Fibroblast of peridontal ligament (primary cell): ENCODE measurements around the gene BANP.
"Not testable (repeated sequence)": the region's sequence is repeated elsewhere in the genome, so short reads cannot be mapped to it uniquely, and the experiment has no call there.

Experiments used
- DNase-seq: peaks from one replicate; pipeline ENCODE4 v3.0.0-alpha.2; 2010; ENCODE audit errors: extremely low read depth

Gene BANP, protein sequence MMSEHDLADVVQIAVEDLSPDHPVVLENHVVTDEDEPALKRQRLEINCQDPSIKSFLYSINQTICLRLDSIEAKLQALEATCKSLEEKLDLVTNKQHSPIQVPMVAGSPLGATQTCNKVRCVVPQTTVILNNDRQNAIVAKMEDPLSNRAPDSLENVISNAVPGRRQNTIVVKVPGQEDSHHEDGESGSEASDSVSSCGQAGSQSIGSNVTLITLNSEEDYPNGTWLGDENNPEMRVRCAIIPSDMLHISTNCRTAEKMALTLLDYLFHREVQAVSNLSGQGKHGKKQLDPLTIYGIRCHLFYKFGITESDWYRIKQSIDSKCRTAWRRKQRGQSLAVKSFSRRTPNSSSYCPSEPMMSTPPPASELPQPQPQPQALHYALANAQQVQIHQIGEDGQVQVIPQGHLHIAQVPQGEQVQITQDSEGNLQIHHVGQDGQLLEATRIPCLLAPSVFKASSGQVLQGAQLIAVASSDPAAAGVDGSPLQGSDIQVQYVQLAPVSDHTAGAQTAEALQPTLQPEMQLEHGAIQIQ

DNA sequence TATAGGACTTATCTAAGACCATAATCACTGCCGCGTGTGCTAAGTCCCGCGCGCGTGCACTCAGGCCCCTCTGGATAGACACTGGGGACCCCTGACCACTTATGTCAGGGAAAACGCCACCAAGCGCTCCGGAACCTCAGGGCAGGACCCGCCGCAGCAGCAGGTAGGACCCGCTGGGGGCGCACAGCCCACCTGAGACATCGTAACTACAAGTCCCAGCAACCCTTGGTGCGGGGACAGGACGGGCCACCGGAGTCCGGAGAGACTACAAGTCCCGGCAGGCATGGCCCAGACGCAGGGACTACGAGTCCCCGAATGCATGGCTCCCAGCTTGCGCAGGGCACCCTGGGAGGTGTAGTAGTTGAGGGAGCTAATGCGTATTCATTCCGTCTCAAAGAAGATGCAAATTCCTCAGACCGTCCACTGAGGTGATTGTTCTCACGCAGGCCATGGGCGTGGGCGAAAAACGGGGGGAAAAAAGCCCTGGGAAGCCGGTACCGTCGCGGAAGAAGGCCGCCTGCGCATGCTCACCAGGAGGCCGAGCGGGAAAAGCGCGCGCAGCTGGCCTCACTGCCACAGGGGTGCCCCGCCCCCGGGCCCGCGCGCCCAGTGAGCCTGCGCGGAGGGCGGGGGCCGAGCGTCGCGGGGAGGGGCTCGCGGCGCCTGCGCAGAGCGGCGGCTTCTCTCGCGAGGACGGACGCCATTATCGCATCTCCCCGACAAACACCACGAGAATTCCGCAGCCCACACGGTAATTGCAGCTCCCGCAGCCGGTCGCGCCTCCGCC, at the start of gene BANP:
Gene BANP, plus strand, starts transcription at position 670 of the 787 bp plus-strand sequence. CDS start 23,682 bp downstream, outside the sequence.
- DNase-seq, result peak; percentile 97

DNA sequence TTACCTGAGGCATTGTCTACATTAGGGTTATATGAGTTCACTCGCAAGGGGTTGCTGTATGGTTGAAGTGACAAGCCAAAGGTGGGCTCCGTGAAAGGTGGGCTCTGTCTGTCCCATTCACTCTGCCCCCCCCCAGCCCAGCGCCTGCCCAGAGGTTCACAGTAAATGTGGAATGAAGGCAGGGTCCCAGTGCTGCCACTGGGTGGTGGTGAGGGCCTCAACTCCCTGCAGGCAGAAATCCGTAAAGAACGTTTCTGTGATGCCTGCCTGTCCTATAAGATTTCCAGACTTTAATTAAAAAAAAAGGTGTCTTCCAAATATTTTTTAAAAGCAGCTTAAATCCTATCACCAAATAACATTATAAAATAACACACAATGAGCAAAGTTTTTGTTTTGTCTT, 46.3 kb upstream of the BANP start:
- DNase-seq, result not testable (repeated sequence)

DNA sequence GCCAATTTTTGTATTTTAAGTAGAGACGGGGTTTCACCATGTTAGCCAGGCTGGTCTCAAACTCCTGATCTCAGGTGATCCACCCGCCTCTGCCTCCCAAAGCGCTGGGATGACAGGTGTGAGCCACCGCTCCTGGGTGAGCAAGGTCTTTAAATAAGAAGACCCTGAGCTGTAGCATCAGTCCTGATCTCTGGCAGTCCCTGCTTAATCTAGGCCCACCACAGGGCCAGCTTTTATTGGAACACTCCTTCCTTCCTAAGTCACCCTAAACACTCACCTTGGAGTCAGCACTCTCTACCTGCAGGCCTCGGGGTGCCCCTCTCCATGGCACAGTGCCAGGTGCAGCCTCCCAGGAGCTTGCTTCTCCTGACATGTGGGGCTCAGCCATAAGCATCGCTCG, 45.7 kb upstream of the BANP start:
- not testable (repeated sequence) for DNase-seq

DNA sequence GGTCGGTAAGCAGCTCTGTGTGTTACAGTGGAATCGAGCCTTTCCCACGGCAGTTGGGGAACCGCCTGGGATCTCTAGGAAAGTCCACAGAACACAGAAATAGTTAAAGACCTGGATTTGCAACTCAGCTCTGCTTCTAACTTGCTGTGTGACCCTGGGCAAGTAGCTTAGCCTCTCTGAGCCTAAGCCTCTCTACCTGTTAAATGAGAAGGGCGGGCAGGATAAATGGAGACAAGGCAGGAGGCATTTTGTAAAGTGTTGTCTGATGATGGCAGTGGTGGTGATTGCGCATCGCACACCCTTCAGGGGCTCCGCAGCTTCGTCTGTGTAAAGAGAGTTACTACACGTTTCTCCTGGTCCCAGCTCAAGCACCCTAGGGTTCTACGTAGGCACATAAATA, 43.1 kb upstream of the BANP start:
- not testable (repeated sequence) for DNase-seq

DNA sequence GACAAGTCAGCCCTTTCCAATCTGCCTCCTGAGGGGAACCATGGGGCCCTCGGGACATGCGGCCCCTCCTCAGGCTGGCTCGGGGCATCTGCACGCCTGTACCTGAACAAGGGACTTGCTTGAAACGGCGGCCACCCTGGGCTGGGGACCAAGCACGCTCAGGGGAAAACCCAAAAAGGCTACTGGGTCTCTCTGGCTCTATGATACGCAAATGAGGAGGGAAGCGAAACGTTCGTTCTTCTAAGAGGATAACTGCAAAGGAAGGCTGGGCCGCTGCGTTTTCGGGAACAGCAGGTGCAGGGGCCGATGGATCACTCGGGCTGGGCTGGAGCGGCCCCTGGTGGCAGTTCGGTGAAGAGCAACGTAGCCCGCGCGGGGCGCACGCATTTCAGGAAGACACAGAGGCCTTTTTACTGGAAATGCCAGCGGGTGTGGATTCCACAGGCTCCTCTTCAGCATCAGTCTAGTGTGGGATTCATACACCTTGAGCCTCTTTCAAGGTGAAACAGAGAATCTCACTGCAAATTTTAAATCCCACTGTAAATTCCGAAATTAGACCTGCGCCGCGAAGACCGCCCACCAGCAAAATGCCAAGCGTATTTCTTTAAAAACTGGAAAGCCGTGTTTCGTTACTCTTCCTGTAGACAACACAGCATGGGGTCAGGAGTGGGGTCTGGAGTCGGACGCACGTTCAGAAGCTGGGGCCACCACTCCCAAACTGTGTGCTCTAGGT, 41.9 kb upstream of the BANP start:
- DNase-seq, result peak; percentile 60

DNA sequence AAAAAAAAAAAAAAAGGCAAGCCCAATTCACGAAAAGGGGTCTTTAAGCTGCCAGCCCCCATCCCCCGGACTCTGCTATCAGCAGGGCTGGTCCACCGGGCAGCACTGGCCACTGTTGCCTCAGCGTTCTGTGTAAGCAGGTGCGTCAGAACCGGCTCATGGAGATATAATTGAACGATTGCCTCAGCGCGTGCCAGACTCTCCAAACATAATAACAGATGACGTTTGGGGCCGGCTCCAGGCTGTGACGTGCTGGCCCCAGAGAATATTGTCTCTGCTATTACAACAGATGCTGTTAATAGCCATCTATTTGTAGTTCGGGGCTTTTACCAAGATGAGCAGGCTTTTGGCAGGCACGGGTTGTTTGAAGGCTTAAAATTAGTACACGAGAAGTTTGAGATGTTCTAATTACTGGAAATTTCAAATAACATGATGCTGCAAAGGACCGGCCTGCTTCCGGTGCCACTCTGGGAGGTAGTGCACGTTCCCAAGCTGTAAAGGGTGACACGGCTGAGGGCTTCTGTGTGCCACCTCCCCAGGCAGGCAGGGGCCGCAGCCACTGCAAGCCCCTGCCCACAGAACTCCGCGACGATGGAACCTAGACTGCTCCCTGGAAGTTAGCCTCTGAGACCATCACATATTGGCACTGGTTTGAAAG, 40.0 kb upstream of the BANP start:
- peak; percentile 90 for DNase-seq

DNA sequence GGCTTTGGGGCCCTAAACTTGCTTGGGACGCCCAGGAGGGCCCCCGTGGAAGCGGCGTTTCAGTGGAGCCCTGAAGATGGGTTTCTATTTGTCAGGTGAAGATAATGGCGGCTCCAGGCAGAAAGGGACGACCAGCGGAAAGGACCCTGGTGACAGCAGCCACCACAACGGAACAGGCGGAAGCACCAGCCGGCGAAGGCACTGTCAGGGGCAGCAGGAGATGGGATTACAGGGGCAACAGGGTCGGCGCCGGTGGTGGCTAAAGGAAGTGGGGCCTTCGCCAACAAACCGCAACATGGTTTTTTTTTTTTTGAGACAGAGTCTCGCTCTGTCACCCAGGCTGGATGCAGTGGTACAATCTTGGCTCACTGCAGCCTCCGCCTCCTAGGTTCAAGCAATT, 38.5 kb upstream of the BANP start:
- DNase-seq, result not testable (repeated sequence)

DNA sequence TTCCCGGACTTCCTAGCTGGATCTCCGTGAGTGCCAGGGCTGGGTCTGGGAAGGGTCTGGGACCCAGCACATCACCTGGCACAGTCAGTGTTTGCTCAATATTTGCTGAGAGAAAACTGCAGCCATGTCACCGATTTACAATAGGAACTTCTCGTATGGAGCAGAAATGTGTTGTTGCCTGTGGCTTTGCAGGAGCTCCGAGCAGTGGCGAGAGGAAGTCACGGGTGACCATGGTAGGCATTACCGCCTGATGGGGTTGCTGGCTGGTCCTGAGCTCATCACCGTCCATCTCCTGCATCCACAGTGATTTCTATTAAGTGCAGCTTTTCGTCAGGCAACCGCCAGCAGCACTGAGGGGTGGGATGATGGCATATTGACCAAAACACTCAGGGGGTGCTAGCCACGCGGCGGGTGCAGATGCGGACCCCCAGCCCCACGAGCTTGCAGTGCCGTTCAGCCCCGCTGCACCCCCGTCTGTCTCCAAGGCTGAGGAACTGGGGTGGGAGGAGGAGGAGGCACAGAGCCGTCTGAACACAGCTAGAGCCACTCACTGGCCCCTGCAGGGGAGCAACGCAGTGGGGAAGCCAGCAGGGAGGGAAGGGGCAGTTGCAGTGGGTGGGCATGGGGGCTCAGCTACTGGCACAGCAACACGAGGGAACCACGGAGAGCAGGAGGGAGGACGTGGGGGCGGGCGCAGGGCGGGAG, 37.1 kb upstream of the BANP start:
- not testable (repeated sequence) for DNase-seq

DNA sequence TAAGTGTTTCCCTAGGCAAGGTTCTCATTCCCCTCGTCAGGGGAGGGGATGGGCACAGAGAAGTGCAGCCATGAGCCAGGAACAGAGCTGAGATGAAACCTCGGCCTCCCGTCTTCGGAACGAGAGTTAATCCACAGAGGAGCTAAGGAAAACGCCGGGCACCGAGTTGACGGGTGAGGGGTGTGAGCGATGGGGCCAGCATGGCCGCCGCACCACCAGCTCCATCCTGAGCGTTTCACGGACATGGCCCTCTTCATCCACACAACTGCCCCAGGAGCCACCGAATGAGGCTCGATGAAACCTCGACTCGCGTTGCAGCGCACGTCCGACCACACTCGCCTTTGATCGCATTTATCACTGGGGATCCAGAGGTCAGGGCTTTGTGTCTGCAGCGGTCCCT, 36.4 kb upstream of the BANP start:
- no peak for DNase-seq

DNA sequence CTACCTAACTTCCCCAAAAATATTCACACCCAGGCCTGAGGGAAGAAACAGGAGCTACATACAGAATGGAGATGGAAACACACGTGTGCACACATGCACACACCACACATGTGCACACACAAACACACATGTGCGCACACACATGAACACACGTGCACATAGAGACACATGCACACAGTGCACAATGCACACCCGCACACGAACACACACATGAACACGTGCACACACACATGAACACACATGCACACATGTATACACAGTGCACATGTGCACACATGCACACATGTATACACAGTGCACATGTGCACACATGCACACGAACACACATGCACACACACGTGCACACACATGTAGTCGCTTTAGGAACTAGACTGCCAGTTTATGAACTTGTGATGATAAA, 33.7 kb upstream of the BANP start:
- DNase-seq, result no peak

DNA sequence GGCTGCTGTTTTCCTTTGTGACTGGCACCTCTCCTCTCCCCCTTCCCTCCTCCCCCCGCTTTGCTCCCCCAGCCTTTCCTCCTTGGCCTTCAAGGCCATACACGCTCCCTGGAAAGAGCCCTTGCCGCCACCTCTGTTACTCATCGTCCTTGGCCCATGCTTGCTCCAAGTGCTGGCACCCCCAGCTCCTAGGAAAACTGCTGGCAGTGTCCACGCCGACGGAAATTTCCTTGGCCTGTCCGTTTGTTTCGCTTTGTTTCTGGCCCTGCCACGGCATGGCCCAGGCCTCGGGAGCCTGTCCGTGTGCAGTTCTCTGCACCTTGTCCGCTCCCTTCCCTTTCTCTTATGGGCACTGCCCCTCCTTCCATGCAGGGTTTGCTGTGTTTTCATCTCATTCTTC, 32.9 kb upstream of the BANP start:
- DNase-seq, result peak; percentile 42

DNA sequence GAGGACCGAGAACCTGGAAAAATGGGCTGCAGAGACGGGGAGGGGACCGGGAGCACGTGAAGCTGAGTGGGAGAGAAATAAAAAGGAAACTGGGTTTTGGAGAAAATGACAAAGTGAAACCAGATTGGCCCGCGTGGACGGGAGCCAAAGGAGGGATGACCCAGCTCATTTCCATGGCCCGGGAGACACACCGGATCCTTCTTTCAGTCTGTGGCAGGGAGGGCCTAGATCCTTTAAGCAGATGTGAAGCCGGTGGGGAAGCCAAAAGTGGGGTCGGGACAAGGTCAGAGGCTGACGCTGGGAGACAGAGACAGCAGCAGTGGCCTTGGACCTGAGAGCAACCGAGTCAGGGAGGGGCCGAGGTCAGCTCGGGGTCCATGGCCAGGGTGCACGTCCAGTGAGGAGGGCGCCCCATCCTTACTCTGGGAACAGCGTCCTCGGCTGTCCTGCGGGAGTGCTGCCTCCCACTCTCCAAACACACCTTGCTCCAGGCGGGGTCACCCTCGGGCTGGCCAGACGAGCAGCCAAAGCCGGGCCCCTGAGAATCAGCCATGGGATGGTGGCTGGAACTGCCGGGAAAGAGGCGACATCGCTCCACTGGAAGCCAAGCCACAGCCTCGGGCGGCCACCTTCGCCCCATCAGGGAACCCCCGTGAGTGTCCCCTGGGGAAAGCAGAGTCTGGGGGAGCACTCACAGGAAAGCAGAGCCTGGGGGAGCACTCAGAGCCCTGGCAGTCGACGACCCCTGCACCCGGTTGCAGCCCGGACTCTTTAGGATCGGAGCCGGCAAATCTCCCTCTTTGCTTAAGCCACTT, 32.2 kb upstream of the BANP start:
- peak; percentile 58 for DNase-seq

DNA sequence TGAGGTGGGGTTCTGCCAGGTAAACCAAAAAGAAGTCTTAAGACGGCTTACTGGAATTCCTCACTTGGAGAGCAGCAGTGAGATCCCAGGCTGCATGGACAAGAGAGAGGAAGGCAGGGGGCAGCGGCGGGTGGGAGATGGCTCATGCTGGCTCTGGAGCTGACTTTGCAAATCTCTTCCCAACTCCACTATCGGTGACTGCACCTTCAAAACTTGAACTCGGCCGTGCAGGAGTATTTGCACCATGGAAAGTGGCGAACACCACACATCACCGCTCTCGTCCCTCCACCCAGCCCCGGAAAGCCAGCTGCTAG, 31.6 kb upstream of the BANP start:
- DNase-seq, result no peak

DNA sequence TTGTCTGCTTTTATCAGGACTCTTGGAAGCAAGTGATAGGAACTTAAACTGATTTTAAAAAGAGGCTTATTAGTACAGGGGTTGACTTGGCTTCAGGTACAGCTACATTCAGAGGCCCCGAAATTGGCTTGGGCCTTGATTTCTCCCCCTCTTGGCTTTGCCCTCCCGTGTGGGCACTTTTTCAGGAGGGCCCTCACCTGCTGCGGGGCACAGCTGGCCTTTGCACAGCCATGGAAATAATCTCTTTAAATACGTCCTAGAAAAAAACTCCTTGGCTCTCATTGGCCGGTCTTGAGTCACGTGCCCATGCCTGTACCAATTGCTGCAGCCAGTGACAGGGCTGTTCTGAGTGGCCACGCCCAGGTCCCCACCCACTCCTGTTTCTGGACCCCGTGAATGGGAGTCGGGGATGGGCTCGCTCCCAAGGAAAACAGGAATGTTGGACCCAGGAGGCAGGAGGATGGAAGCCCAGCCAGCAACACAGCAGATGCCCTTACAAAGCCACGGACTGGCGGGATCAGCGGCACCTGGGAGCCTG, 29.9 kb upstream of the BANP start:
- DNase-seq, result no peak

DNA sequence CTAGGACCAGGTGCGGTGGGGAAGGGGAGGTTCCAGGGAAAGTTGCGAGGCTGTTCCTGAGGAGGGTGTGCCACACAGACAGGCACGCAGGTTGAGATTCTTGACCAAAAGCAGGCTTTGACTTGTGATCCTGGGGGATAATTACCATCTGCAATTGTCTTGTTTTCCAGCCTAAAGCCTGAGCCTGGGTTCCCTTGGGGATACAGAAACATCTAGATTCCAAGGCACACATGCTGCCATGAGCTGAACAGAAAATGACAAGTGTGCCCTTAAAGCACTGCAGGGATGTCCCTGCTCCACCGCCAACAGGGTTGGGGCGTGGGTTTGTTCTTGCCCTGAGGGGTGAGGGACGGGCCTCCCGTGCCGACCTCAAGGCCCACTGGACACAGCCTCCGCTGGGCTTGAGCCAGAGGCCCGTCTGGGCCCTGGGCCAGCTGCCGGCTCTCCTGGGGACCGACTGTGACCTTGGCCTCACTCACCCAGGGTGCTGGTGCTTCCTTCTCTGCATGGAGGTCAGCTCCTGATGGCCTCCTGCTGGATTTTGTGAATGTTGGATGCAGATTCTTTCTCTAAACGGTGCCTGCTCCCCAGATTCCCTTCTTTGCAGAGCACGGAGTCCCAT, 28.9 kb upstream of the BANP start:
- no peak for DNase-seq

DNA sequence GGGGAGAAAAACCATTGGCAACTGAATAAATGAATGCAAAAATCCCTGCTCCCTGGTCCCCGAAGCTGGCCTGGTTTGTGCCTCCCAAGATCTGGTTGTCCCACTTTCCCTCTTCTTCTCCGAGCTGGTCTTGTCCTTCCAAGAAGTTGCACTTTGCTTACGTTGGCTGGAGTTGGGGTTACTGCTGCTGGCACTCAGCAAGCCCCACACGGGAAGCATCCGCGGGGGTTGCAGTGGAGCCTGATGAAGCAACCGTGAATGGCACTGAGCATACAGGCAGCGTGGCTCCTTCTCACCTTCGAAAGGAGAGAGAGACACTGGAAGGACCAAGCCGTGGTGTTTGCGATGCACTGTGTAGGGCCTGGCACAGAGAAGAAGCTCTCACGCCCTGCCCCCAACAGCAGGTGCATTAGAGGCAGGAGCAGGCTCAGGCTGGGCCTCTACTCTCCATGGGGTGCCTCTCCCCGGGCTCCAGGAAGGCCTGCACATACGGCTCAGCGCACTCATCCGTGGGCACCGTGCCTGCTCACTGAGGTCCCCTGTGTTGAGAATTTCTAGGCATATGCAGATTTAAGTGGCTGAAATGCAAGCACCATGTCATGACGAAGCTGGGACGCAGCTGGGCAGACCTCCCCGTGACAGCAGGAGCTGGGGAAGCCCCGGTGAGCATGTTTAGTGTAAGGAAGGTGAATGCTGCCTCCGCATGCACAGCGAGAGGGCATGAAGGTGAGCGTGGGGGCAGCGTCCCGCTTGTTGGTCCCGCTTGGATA, 27.0 kb upstream of the BANP start:
- no peak for DNase-seq

DNA sequence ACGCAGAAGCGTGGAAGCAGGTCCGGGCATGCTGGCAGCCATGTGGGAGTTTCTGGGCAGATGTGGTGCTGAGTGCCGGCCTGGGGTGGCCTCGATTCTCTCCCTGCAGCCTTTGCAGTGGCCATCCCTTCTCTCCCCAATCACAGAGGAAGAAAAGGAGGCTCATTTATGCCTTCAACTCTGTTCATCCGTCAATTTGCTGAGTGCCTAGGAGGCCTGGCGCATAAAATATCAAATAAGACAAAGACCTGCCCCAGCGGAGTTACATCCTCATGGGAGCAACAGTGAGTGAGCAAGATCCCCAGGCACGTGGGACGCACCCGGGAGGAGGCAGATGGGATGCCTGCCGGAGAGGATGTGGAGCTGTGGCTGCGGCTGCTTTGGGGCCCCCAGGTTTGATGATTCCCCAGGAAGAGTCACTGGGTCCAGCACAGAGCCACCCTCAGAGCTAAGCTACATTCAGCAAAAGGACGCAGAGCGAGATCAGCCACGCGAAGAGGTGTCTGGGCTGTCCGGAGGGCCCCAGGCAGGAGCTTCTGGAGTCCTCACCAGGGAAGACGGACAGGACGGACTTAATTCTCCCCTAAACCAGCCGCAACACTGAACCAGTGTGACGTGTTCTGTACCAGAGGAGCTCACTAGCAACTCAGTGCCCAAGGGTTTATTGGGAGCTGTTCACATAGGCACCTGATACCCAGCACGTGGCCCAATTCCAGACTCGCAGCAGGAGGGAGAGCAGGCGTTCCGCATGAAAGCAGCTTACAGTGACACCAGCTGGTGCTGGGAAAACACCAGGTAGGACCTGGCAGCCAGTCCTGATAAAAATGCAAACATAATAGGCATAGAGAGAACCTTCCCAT, 26.2 kb upstream of the BANP start:
- DNase-seq, result no peak
